ENCODE results near the gene IQGAP1.
"Not testable (repeated sequence)": the region's sequence is repeated elsewhere in the genome, so short reads cannot be mapped to it uniquely, and the experiment has no call there.

The IQGAP1 gene

GRCh38 chr15:90412356-90413194 is 24.5 kb downstream of the IQGAP1 start:
- DNase-seq, result no peak

GRCh38 chr15:90413411-90414379 is 25.7 kb downstream of the IQGAP1 start:
- no peak for DNase-seq

GRCh38 chr15:90414408-90415028 is 26.5 kb downstream of the IQGAP1 start:
- DNase-seq, result peak; percentile 53

GRCh38 chr15:90416052-90416451 is 28.0 kb downstream of the IQGAP1 start:
- not testable (repeated sequence) for DNase-seq

- no peak for DNase-seq
Measured at GRCh38 chr15:90418627-90419026, 30.6 kb downstream of the IQGAP1 start.

DNA sequence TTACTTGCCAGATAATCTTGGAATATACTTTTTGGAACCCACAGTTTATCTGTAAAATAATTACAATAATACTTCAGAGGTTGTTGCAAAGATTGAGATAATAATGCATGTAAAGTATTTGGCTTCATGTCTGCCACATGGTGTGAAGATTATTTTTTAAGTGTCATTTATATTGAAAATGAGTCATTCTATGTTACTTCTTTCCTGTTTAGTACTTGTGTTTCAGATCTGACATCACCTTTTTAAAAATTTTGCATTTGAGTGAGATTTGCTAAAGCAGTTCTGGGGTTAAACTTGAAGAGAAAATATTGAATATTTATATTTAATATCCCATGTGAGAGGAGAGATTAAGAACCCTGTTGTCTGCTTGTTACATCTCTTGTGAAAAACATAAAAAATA is 31.2 kb downstream of the IQGAP1 start:
- no peak for DNase-seq

- no peak for DNase-seq
Measured at GRCh38 chr15:90419738-90420406, 31.8 kb downstream of the IQGAP1 start.

DNA sequence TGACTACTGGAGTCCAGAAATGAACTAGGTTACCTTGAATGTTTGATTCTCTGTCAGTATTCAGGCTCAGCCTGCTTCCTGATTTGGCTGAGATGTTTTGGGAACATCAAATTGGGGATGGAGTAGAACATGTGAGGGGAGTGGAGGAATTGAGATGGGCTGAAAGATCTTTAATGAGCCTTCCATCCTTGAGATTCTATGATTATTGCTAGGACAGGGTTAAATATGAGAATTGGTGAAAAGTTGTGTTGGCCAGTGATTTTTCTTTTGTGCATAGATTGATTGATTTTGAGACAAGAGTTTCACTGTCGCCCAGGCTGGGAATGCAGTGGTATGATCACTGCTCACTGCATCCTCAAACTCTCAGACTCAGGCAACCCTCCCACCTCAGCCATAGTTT is 32.4 kb downstream of the IQGAP1 start:
- DNase-seq, result no peak

GRCh38 chr15:90421527-90421926 is 33.5 kb downstream of the IQGAP1 start:
- no peak for DNase-seq

GRCh38 chr15:90422043-90422442 is 34.0 kb downstream of the IQGAP1 start:
- no peak for DNase-seq

DNA sequence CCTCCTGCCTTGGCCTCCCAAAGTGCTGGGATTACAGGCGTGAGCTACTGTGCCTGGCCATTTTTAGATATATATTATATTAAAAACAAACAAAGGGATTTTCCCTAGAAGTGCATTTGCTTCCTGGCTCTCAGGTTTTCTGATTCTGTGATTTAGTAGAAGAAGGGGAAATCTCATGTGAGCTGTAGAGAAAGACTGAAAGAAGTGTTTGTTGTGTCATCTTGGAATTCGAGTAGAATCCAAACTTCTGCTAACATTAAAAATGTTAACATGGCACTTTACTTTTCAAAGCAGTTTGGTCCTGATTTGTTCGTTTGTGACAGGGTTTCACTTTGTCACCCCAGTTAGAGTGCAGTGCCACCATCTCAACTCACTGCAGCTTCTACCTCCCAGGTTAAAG is 34.9 kb downstream of the IQGAP1 start:
- DNase-seq, result no peak

- DNase-seq, result no peak
Measured at GRCh38 chr15:90423801-90424319, 35.8 kb downstream of the IQGAP1 start.

GRCh38 chr15:90425726-90426346 is 37.8 kb downstream of the IQGAP1 start:
- no peak for DNase-seq

GRCh38 chr15:90427185-90427584 is 39.1 kb downstream of the IQGAP1 start:
- no peak for DNase-seq

DNA sequence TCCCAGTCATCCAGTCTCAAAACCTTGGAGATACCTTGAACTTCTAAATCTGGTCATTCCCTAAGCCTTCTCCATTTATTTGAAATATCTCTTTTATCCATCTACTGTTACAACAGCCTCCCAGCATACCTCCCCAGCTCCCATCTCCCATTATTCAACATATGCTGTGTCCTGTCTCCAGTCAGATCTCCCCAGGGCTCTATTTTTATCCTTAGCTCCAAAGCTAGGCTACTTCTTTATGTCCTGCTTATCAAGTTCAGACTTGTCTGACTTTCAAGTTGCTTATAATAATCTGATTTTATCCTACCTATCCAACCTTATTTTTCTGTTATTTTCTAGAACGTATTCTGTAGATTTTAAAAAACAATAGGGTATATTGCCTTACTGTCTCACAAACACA is 44.2 kb downstream of the IQGAP1 start:
- DNase-seq, result no peak

GRCh38 chr15:90435652-90436337 is 47.8 kb downstream of the IQGAP1 start:
- DNase-seq, result no peak

DNA sequence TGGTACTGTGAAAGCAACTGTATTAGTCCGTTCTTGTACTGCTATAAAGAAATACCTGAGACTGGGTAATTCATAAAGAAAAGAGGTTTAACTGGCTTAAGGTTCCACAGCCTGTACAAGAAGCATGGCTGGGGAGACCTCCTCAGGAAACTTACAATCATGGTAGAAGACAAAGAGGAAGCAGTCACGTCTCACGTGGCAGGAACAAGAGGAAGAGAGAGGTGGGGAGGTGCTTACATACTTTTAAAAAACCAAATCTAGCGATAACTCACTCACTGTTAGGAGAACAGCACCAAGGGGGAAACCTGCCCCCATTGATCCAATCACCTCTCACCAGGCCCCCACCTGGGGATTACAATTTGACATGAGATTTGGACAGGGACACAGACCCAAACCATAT is 48.9 kb downstream of the IQGAP1 start:
- no peak for DNase-seq

DNA sequence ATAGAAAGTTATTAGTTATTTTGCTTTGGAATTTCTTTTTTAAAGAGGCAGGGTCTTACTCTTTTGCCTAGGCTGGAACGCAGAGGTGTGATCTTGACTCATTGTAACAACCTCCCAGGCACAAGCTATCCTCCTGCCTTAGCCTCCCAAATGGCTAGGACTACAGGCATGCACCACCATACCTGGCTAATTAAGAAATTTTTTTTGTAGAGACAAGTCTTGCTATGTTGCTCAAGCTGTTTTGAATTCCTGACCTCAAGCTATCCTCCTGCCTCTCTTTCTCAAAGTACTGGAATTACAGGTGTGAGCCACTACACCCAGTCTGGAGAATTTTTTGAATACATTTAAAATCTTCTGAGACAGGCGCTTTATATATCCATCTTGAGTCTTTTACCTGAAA is 49.5 kb downstream of the IQGAP1 start:
- no peak for DNase-seq

- DNase-seq, result no peak
Measured at GRCh38 chr15:90439946-90440345, 51.9 kb downstream of the IQGAP1 start.

DNA sequence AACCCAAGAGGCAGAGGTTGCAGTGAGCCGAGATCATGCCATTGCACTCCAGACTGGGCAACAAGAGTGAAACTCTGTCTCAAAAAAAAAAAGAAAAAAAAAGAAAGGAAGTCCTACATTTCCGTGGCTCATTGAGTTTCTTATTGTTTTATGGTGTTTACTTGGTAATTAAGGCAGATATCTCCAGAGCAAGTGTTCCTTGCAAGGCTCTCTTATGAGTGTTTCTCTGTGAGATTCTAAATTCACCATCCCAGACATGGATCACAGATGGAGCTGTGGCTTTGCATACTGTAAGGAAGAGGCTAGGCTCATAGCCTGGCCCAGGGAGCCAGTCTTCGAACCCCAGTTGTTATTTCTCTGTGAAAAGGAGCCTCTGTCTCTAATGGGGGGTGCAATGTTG is 53.0 kb downstream of the IQGAP1 start:
- DNase-seq, result no peak

GRCh38 chr15:90442423-90442822 is 54.4 kb downstream of the IQGAP1 start:
- no peak for DNase-seq

Measured in stimulated activated CD8-positive, alpha-beta memory T cell treated with anti-CD3 and anti-CD28 coated beads, Interleukin-4, amount 100 ng/mL, for 48 hours (primary cell).